ENCODE data around the gene SORCS1.

DNA sequence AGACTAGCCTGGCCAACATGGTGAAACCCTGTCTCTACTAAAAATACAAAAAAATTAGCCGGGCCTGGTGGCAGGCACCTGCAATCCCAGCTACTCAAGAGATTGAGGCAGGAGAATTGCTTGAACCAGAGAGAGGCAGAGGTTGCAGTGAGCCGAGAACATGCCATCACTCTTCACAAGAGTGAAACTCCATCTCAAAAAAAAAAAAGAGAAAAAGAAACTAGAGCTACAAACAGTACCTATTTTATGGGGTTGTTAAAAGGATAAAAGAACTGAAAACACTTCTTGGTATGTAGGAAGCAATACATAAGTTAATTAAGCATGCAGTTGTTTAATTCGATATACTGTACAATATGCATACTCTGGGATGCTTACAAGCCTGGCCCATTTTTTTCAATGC, 216.9 kb downstream of the SORCS1 start:
- TF ChIP-seq, protein P1, sequence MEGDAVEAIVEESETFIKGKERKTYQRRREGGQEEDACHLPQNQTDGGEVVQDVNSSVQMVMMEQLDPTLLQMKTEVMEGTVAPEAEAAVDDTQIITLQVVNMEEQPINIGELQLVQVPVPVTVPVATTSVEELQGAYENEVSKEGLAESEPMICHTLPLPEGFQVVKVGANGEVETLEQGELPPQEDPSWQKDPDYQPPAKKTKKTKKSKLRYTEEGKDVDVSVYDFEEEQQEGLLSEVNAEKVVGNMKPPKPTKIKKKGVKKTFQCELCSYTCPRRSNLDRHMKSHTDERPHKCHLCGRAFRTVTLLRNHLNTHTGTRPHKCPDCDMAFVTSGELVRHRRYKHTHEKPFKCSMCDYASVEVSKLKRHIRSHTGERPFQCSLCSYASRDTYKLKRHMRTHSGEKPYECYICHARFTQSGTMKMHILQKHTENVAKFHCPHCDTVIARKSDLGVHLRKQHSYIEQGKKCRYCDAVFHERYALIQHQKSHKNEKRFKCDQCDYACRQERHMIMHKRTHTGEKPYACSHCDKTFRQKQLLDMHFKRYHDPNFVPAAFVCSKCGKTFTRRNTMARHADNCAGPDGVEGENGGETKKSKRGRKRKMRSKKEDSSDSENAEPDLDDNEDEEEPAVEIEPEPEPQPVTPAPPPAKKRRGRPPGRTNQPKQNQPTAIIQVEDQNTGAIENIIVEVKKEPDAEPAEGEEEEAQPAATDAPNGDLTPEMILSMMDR (IDR thresholded peaks at IDR 0.05) = no peak
- TF ChIP-seq POLR2A (IDR thresholded peaks at IDR 0.05) = no peak

Measured in right lobe of liver (tissue), 4 donors.